Hair follicular keratinocyte (primary cell): ENCODE data around the gene SLC25A29. TPM values are rescaled to one million over a fixed set of nuclear protein-coding genes. Genes with fewer than 3 reads are reported as not detected.

ENCODE experiments used
- total RNA-seq: library from RNA; depleted of rRNA; stranded (reverse); fragments of >200 nt; gene quantifications from 2 replicates; pipeline ENCODE4 v1.2.3, GENCODE V29; 2015

SLC25A29 gene, protein sequence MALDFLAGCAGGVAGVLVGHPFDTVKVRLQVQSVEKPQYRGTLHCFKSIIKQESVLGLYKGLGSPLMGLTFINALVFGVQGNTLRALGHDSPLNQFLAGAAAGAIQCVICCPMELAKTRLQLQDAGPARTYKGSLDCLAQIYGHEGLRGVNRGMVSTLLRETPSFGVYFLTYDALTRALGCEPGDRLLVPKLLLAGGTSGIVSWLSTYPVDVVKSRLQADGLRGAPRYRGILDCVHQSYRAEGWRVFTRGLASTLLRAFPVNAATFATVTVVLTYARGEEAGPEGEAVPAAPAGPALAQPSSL
- 18.4 and 24.6 TPM in 2 replicates for total RNA-seq

DNA sequence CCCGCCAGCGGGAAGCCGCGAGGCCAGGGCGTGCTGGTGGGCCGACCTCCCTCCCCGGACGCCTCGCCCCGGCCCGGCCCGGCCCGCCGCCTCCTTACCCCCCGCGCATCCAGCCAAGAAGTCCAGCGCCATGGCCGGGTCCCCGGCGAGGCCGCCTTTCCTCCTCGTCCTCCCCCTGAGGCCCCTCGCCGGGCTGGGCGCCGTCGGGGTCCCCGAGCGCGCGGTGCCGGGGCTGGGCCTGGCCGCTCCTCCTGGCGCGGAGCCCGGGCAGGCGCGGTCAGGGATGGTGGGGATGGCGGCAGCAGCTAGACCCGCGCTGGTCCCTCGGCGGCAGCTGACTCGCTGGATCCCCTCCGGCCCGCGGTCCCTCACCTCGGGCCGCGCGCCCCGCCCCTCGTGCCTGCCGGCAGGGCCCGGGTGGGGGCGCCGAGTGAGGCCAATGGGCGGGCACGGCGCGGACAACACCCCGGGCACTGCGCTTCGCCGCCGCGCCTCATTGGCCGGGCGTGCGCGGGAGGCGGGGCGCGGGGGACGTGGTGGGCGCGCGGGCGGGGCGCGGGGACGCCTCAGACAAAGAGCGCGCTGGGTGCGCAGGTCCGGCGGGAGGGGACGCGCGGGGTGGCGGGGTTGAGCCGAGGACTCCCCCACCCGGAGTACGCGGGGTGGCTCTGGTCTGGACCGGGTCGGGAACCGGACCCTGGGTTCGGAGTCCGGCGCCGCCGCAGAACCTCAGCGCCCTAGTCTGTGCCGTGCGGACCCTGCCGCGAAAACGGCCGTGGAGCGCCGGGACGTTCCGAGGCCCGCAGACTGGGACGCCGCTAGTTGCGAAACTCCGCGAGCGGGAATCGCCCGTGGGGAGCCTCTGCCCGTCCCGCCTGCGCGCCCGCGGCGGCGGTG is at the start of gene SLC25A29:
Gene SLC25A29, minus strand, starts transcription at position 344 of the 897 bp plus-strand sequence. Its CDS starts 212 bp downstream, at position 132.

GRCh38 chr14:100323121-100323941 is 17.1 kb upstream of the SLC25A29 start, which contains the start of gene SLC25A47:
Gene SLC25A47, plus strand, starts transcription at chr14:100323339. Its CDS starts 76 bp downstream, at chr14:100323415.

Other genes starting within 250 kb of the SLC25A29 start
- gene EVL, start 241.0 kb downstream of the SLC25A29 start, total RNA-seq, result 19.9 and 24.9 TPM in 2 replicates
- gene DEGS2, start 146.8 kb downstream of the SLC25A29 start, total RNA-seq, result 0.23 TPM in 1 of 2 replicates, not detected in the other
- 30.7 and 33.6 TPM in 2 replicates for gene YY1, start 67.3 kb downstream of the SLC25A29 start, total RNA-seq
- gene SLC25A47, start 16.9 kb upstream of the SLC25A29 start, total RNA-seq, result not detected in 2 replicates
- gene WDR25, start 70.0 kb upstream of the SLC25A29 start, total RNA-seq, result 9.1 and 11.0 TPM in 2 replicates